Body of pancreas (tissue), 4 donors: ENCODE measurements around the gene ARIH1.
A peak's percentile ranks its signal among the peaks of the same experiment; 100 is the strongest.

ENCODE experiments used
- POLR2A ChIP-seq, 3 donors: fragments of 450-650 bp; IDR thresholded peaks; one replicate each; pipeline ENCODE4 v1.6.1; 2016; ENCODE audit warnings: antibody characterized with exemption in 3 of 3, mild to moderate bottlenecking in 2 of 3
- TF ChIP-seq, protein P1 (sequence below), 7 experiments: fragments of 450-650 bp in 4 of 7; fragments of 200-600 bp in 3 of 7; sonication (generic) in 3 of 7; IDR thresholded peaks; one replicate each; pipeline ENCODE4 v1.5.1; 2016 to 2019; ENCODE audit warnings: antibody characterized with exemption in 7 of 7

DNA sequence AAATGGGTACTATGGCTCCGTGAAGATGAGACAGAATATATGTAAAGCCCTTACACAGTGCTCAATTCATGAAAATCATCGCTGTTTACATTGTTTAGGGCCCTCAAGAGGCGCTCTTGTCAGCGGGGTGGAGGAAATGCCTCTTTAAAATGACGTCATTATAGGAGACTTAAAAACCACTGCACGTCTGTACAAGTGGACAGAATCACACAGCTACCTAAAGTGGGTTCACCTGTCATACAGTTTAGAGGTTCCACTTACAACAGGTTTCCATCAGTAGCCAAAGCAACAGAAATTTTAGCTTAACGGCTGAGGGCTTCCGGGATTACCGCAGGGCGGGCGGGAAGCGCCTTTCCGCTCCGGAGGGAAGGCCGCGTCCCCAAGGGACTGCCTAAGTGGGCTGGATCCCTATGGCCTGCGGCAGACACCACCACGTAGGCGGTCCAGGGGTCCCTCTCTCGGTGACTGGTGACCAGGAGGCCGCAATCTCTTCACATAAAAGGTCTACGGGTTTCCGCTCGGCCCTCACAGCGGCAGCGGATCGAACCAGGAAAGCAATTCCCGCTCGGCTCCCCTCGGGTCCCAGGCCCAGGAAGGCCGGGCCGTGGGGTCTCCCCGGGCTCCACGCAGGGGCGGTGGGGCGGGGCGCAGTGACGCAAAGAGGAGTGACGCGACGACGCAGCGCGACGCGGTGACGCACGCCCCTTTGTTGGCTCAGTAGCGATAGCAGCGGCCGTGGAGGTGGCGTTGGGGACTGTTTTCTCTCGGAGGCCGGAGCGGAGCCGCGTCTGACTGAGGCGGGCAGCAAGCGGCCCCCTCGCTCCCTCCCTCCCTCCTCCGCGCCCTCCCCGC is at the start of gene ARIH1:
- TF ChIP-seq, protein P1, sequence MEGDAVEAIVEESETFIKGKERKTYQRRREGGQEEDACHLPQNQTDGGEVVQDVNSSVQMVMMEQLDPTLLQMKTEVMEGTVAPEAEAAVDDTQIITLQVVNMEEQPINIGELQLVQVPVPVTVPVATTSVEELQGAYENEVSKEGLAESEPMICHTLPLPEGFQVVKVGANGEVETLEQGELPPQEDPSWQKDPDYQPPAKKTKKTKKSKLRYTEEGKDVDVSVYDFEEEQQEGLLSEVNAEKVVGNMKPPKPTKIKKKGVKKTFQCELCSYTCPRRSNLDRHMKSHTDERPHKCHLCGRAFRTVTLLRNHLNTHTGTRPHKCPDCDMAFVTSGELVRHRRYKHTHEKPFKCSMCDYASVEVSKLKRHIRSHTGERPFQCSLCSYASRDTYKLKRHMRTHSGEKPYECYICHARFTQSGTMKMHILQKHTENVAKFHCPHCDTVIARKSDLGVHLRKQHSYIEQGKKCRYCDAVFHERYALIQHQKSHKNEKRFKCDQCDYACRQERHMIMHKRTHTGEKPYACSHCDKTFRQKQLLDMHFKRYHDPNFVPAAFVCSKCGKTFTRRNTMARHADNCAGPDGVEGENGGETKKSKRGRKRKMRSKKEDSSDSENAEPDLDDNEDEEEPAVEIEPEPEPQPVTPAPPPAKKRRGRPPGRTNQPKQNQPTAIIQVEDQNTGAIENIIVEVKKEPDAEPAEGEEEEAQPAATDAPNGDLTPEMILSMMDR (IDR thresholded peaks at IDR 0.05): peak in 5 of 7 experiments; percentile 11 to 46 (median 33)
- TF ChIP-seq POLR2A (IDR thresholded peaks at IDR 0.05): peak; percentile 99
